H1 (cell line): ENCODE measurements around the gene RABGGTA. TPM values are rescaled to one million over a fixed set of nuclear protein-coding genes. Genes with fewer than 3 reads are reported as not detected.

ENCODE experiments used
- CHD1 ChIP-seq: IDR thresholded peaks from 2 replicates; pipeline ENCODE4 v1.6.1; 2012; ENCODE audit warnings: low read depth, low read length, improper control_type of control experiment
- CREB1 ChIP-seq: IDR thresholded peaks from 2 replicates; pipeline ENCODE4 v1.6.1; 2012; ENCODE audit warnings: inconsistent platforms
- EGR1 ChIP-seq: IDR thresholded peaks from 2 replicates; pipeline ENCODE4 v1.6.1; 2011; ENCODE audit warnings: low read depth, low read length, borderline replicate concordance
- EP300 ChIP-seq, 2 experiments: IDR thresholded peaks; 1 replicate in 1 of 2; 2 replicates in 1 of 2; pipeline ENCODE4 v1.6.1; 2011 to 2012; ENCODE audit warnings: low read depth in 2 of 2, low read length in 2 of 2, mild to moderate bottlenecking in 2 of 2, borderline replicate concordance in 1 of 2, inconsistent platforms in 1 of 2, moderate library complexity in 1 of 2
- KDM4A ChIP-seq: IDR thresholded peaks from one replicate; pipeline ENCODE4 v1.7.1; 2012; ENCODE audit warnings: low read depth, mild to moderate bottlenecking, moderate library complexity, low read length, inconsistent platforms; ENCODE audit not compliant: severe bottlenecking
- KDM5A ChIP-seq: fragments of 200-600 bp; IDR thresholded peaks from 2 replicates; pipeline ENCODE4 v1.7.1; 2012; ENCODE audit warnings: mild to moderate bottlenecking, low read length, inconsistent platforms, mixed read lengths
- PHF8 ChIP-seq: fragments of 200-600 bp; sonication (generic); conservative IDR thresholded peaks from 2 replicates; pipeline ENCODE4 v1.7.1; 2012; ENCODE audit warnings: low read depth, mild to moderate bottlenecking, inconsistent platforms, low read length, moderate library complexity
- POU5F1 ChIP-seq: IDR thresholded peaks from 2 replicates; pipeline ENCODE4 v1.6.1; 2011; ENCODE audit warnings: low read depth, mild to moderate bottlenecking, low read length, moderate library complexity
- RBBP5 ChIP-seq: IDR thresholded peaks from 2 replicates; pipeline ENCODE4 v1.7.1; 2012; ENCODE audit warnings: low read depth, mild to moderate bottlenecking, inconsistent platforms, low read length, moderate library complexity, borderline replicate concordance
- SP1 ChIP-seq: IDR thresholded peaks from 2 replicates; pipeline ENCODE4 v1.6.1; 2011; ENCODE audit warnings: low read depth, low read length
- SP4 ChIP-seq: IDR thresholded peaks from 2 replicates; pipeline ENCODE4 v1.6.1; 2012; ENCODE audit warnings: low read length, inconsistent platforms
- TAF1 ChIP-seq: IDR thresholded peaks from 2 replicates; pipeline ENCODE4 v1.6.1; 2011; ENCODE audit warnings: mild to moderate bottlenecking, low read depth, low read length
- TAF7 ChIP-seq: optimal IDR thresholded peaks from 2 replicates; pipeline ENCODE3; 2011; ENCODE audit warnings: low read depth, mild to moderate bottlenecking, inconsistent platforms, low read length, moderate library complexity, borderline replicate concordance
- TBP ChIP-seq: IDR thresholded peaks from 2 replicates; pipeline ENCODE4 v1.6.1; 2011; ENCODE audit warnings: low read depth, low read length, improper control_type of control experiment
- TCF12 ChIP-seq: IDR thresholded peaks from 2 replicates; pipeline ENCODE4 v1.6.1; 2011; ENCODE audit warnings: low read depth, mild to moderate bottlenecking, low read length
- polyA plus RNA-seq, 7 experiments: library from polyadenylated mRNA; depleted of rRNA in 3 of 7; stranded (reverse) in 5 of 7; unstranded in 2 of 7; fragments of >200 nt in 5 of 7; fragments of 200-250 nt in 2 of 7; gene quantifications; 1 replicate in 5 of 7; 2 replicates in 1 of 7; 4 replicates in 1 of 7; pipeline versions ENCODE4 v1.2.1 to v1.2.3, GENCODE V29; 2011 to 2013; ENCODE audit warnings: missing spikeins in 2 of 7, mixed read lengths in 2 of 7
- total RNA-seq: library from RNA; stranded (reverse); fragmentation: NEBNext Ultra II Directional; extraction: Animal tissue kit (Norgen Biotek cat#: 25700); gene quantifications from 2 replicates; pipeline ENCODE4 v1.2.1, GENCODE V29; 2021
- TF ChIP-seq, protein P1 (sequence below): IDR thresholded peaks from 2 replicates; pipeline ENCODE4 v1.6.1; 2012; ENCODE audit warnings: inconsistent platforms
- TF ChIP-seq, protein P2 (sequence below): IDR thresholded peaks from 2 replicates; pipeline ENCODE4 v1.6.1; 2011; ENCODE audit warnings: low read depth, mild to moderate bottlenecking, low read length; ENCODE audit not compliant: insufficient read depth
- TF ChIP-seq, protein P3 (sequence below): IDR thresholded peaks from 2 replicates; pipeline ENCODE4 v1.6.1; 2012; ENCODE audit warnings: inconsistent platforms

RABGGTA gene
- total and polyA plus RNA-seq, 2 of the 8 experiments (the other 6 are each of a cell fraction or from before 2014, with no cell fraction given), result 16.0 to 49.8 TPM

DNA sequence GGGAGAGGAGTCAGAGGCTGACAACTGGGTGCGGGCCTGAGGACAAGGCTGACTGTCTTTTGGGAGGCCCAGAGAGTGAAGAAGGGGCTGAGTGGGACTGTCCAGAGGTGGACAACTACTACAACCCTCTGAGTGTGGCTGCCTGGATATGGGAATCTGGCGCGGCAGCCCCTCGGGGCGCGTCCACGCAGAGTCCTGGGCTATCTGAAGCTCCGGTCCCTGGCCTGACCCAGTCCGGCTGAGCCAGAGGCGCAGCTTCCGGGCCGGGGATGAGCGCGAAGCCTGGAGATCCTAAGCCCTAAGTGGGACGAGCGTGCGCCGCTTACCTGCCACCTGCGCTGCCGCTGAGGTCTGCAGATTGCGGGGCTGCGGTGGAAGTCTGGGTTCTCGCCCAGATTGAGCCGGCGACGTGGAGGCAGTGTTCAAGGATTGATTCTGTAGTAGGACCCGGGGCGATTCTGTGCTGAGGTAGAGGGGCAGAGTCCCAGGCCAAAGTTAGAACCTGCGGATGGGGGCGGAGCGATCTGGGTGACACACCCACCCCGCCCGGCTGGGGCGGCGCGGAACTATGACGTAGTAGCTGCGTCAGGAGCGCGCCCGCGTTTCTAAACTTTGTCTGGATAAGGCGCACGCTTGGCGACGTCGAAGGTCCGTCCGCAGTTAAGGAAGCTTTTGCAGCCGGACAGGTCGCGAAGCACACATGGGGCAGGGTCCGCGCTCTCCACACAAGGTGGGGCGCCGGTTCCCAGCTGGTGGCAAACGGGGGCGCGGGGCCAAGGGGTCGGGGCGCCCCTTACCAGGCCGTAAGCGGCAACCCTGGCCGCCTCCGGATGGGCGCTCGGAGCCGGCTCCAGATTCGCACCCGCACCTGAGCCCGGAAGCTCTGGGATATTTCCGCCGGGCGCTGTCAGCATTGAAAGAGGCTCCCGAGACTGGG lies 28.1 kb upstream of the RABGGTA start, which contains the start of the genes DHRS1 and NOP9 (continued):
- TF ChIP-seq, protein P1, sequence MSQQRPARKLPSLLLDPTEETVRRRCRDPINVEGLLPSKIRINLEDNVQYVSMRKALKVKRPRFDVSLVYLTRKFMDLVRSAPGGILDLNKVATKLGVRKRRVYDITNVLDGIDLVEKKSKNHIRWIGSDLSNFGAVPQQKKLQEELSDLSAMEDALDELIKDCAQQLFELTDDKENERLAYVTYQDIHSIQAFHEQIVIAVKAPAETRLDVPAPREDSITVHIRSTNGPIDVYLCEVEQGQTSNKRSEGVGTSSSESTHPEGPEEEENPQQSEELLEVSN, result peak; percentile 29; the same call in 1 of the 2 replicates
- peak; percentile 82 for TF ChIP-seq PHF8
- peak in 1 of 2 experiments; percentile 10; a peak in 1 of 3 replicates for TF ChIP-seq EP300 (IDR thresholded peaks at IDR 0.05; ENCODE audit: borderline replicate concordance in 1 of 2, low read depth in 2 of 2, low read length in 2 of 2)
- peak; percentile 100 for TF ChIP-seq KDM4A
- 0 out of 2 replicates have a peak, but pooled peaks have one; percentile 30 for TF ChIP-seq RBBP5
- peak; percentile 62 for TF ChIP-seq TAF7
- no peak for TF ChIP-seq CHD1
- 0 out of 2 replicates have a peak, but pooled peaks have one; percentile 41 for TF ChIP-seq SP4
- TF ChIP-seq, protein P2, sequence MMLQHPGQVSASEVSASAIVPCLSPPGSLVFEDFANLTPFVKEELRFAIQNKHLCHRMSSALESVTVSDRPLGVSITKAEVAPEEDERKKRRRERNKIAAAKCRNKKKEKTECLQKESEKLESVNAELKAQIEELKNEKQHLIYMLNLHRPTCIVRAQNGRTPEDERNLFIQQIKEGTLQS, result peak; percentile 96
- TF ChIP-seq TBP, result peak; percentile 76
- peak; percentile 87 for TF ChIP-seq TAF1
- TF ChIP-seq POU5F1, result no peak
- TF ChIP-seq, protein P3, sequence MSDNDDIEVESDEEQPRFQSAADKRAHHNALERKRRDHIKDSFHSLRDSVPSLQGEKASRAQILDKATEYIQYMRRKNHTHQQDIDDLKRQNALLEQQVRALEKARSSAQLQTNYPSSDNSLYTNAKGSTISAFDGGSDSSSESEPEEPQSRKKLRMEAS, result peak; percentile 84
- TF ChIP-seq EGR1, result no peak
- peak; percentile 84 for TF ChIP-seq KDM5A
- peak; percentile 99 for TF ChIP-seq CREB1
- TF ChIP-seq SP1, result peak; percentile 80
- no peak for TF ChIP-seq TCF12
